Spleen (tissue), 11 donors: ENCODE data around the gene JAZF1. TPM values are rescaled to one million over a fixed set of nuclear protein-coding genes. Genes with fewer than 3 reads are reported as not detected.
"Not testable (repeated sequence)": the region's sequence is repeated elsewhere in the genome, so short reads cannot be mapped to it uniquely, and the experiment has no call there.

ENCODE experiments used
- DNase-seq: peaks from one replicate; pipeline ENCODE4 v3.0.0-alpha.2; 2020
- H3K27ac ChIP-seq, 8 donors: fragments of 200-600 bp; sonication (generic) in 7 of 8; 1 replicate in 4 of 8; 2 replicates in 4 of 8; pipeline versions ENCODE4 v1.5.0 to v1.8.0; 2016 to 2021; ENCODE audit warnings: inconsistent platforms in 4 of 8, mild to moderate bottlenecking in 4 of 8, moderate library complexity in 1 of 8
- H3K27me3 ChIP-seq, 7 donors: fragments of 200-600 bp; sonication (generic) in 6 of 7; replicated peaks in 1 of 7; 1 replicate in 4 of 7; 2 replicates in 3 of 7; pipeline versions ENCODE4 v1.5.0 to v1.8.0; 2016 to 2021; ENCODE audit warnings: inconsistent platforms in 3 of 7, mild to moderate bottlenecking in 1 of 7
- H3K36me3 ChIP-seq, 6 donors: fragments of 200-600 bp; sonication (generic) in 5 of 6; 1 replicate in 4 of 6; 2 replicates in 2 of 6; pipeline versions ENCODE4 v1.5.0 to v1.8.0; 2016 to 2021; ENCODE audit warnings: inconsistent platforms in 2 of 6
- H3K4me1 ChIP-seq, 6 donors: fragments of 200-600 bp; sonication (generic) in 5 of 6; 1 replicate in 3 of 6; 2 replicates in 3 of 6; pipeline versions ENCODE4 v1.5.0 to v1.8.0; 2016 to 2021; ENCODE audit warnings: inconsistent platforms in 3 of 6
- H3K4me3 ChIP-seq, 8 donors: fragments of 200-600 bp; sonication (generic) in 7 of 8; 1 replicate in 4 of 8; 2 replicates in 4 of 8; pipeline versions ENCODE4 v1.5.0 to v1.8.0; 2016 to 2021; ENCODE audit warnings: inconsistent platforms in 4 of 8, mild to moderate bottlenecking in 4 of 8, moderate library complexity in 2 of 8
- H3K9me3 ChIP-seq, 8 donors: fragments of 200-600 bp; sonication (generic) in 7 of 8; 1 replicate in 4 of 8; 2 replicates in 4 of 8; pipeline versions ENCODE4 v1.5.0 to v1.8.0; 2016 to 2021; ENCODE audit warnings: inconsistent platforms in 4 of 8
- CTCF ChIP-seq, 11 experiments: fragments of 200-600 bp in 7 of 11; fragments of 450-650 bp in 4 of 11; sonication (generic) in 4 of 11; IDR thresholded peaks in 8 of 11; conservative IDR thresholded peaks in 3 of 11; 1 replicate in 7 of 11; 2 replicates in 4 of 11; pipeline versions ENCODE4 v1.4.0 to v1.8.0; 2016 to 2021; ENCODE audit warnings: antibody characterized with exemption in 11 of 11, inconsistent platforms in 4 of 11, mild to moderate bottlenecking in 1 of 11
- POLR2A ChIP-seq, 3 donors: fragments of 450-650 bp; IDR thresholded peaks; one replicate each; pipeline ENCODE4 v1.5.1; 2017; ENCODE audit warnings: antibody characterized with exemption in 3 of 3, mild to moderate bottlenecking in 1 of 3
- POLR2AphosphoS5 ChIP-seq, 3 donors: sonication (generic); formaldehyde crosslinking; IDR thresholded peaks; one replicate each; pipeline ENCODE4 v1.5.1; 2017; ENCODE audit warnings: antibody characterized with exemption in 3 of 3
- WGBS, 5 donors: extraction: QIAGEN DNeasy Blood & Tissue Kit in 3 of 5; methylation state at CpG; one replicate each; pipeline versions ENCODE4 v1.1.5 to v1.1.7; 2013 to 2018; 5-methylcytosine and 5-hydroxymethylcytosine counted together
- intact Hi-C: fragments of 100-400 bp; cut with DNase I; formaldehyde crosslinking; loops from one replicate; pipeline ENCODE4 v1.15.0; 2023; ENCODE audit warnings: low total_unique reads
- polyA plus RNA-seq, 3 donors: library from polyadenylated mRNA; stranded (reverse); fragments of 200-250 nt; gene quantifications; one replicate each; pipeline ENCODE4 v1.2.1, GENCODE V29; 2013
- total RNA-seq, 7 donors: library from RNA; depleted of rRNA in 3 of 7; stranded (reverse); fragments of >200 nt in 3 of 7; fragmentation: NEBNext Ultra II Directional in 4 of 7; extraction: Animal tissue kit (Norgen Biotek cat#: 25700) in 4 of 7; gene quantifications; one replicate each; pipeline versions ENCODE4 v1.1.0 to v1.2.1, GENCODE V29; 2016 to 2021
- donor health status: healthy with polysubstance abuse.
- donor health status: DM: no; HTN: no; CAD: no; lungs with moderate emphysema.
- donor health status: DM: no; HTN: no; CAD: no.
- donor health status: Bipolar disorder and iron deficiency.
- donor health status: healthy.
- donor health status: DM: no; HTN: no; CAD: no.
- donor health status: DM: yes; HTN: yes; CAD: no.

The JAZF1 gene
- total and polyA plus RNA-seq, 10 donors, result 13.5 to 33.8 (median 24.7) TPM

GRCh38 chr7:27863880-27864279, 316.7 kb downstream of the JAZF1 start:
- no peak for TF ChIP-seq POLR2A (IDR thresholded peaks at IDR 0.05)
- TF ChIP-seq CTCF (IDR thresholded peaks at IDR 0.05 in 8 of 11, conservative IDR thresholded peaks at IDR 0.05 in 3 of 11), result no peak
- no peak for TF ChIP-seq POLR2AphosphoS5 (IDR thresholded peaks at IDR 0.05)

GRCh38 chr7:27861747-27862146, 318.8 kb downstream of the JAZF1 start:
- TF ChIP-seq POLR2AphosphoS5 (IDR thresholded peaks at IDR 0.05) (no peak), POLR2A (IDR thresholded peaks at IDR 0.05) (no peak), CTCF (IDR thresholded peaks at IDR 0.05 in 8 of 11, conservative IDR thresholded peaks at IDR 0.05 in 3 of 11) (no peak)
- H3K36me3 ChIP-seq, result peaks cover 0 to 37% (median 0%) of the 10 kb centered on the region in 6 donors
- no peak overlapping the region for H3K27ac ChIP-seq
- no peak overlapping the region for H3K4me3 ChIP-seq
- 75 to 93% (median 85%) methylated on average over 3 of the region's 3 CpGs for WGBS, 5 donors
- H3K9me3 ChIP-seq, result peaks cover 0 to 13% (median 5%) of the 10 kb centered on the region in 8 donors
- no peak for DNase-seq
- peaks cover 0 to 4% (median 0%) of the 10 kb centered on the region in 6 donors for H3K4me1 ChIP-seq
- no peaks in the 10 kb centered on the region for H3K27me3 ChIP-seq
- intact Hi-C loops, result no loop called here

More at GRCh38 chr7:27863880-27864279, 316.7 kb downstream of the JAZF1 start:
- no peaks in the 10 kb centered on the region for H3K27me3 ChIP-seq
- no peak overlapping the region for H3K4me3 ChIP-seq
- 94 to 99% (median 94%) methylated on average over 10 to 11 of the region's 11 CpGs for WGBS, 5 donors
- no peak overlapping the region for H3K27ac ChIP-seq
- peaks cover 0 to 5% (median 0%) of the 10 kb centered on the region in 8 donors for H3K9me3 ChIP-seq
- DNase-seq, result no peak
- H3K4me1 ChIP-seq, result peaks cover 0 to 12% (median 2%) of the 10 kb centered on the region in 6 donors
- H3K36me3 ChIP-seq, result peaks cover 0 to 50% (median 0%) of the 10 kb centered on the region in 6 donors
- intact Hi-C loops, result no loop called here

- intact Hi-C loops, result no loop called here
- no peak overlapping the region for H3K27ac ChIP-seq
- H3K27me3 ChIP-seq, result no peaks in the 10 kb centered on the region
- no peak for DNase-seq
- WGBS, 5 donors, result 64 to 82% (median 73%) methylated on average over 6 of the region's 6 CpGs
- peaks cover 0 to 4% (median 0%) of the 10 kb centered on the region in 6 donors for H3K4me1 ChIP-seq
- no peak overlapping the region for H3K4me3 ChIP-seq
- H3K9me3 ChIP-seq, result peaks cover 0 to 18% (median 5%) of the 10 kb centered on the region in 8 donors
- TF ChIP-seq POLR2A (IDR thresholded peaks at IDR 0.05) (no peak), CTCF (IDR thresholded peaks at IDR 0.05 in 8 of 11, conservative IDR thresholded peaks at IDR 0.05 in 3 of 11) (no peak), POLR2AphosphoS5 (IDR thresholded peaks at IDR 0.05) (no peak)
- peaks cover 0 to 39% (median 0%) of the 10 kb centered on the region in 6 donors for H3K36me3 ChIP-seq
Measured at GRCh38 chr7:27860800-27861199, 319.8 kb downstream of the JAZF1 start.

- H3K27me3 ChIP-seq, DNase-seq, H3K27ac ChIP-seq, H3K4me1 ChIP-seq, intact Hi-C loops, H3K4me3 ChIP-seq: not testable (repeated sequence)
- peak in 2 of 3 donors; percentile 5 to 7 for TF ChIP-seq POLR2AphosphoS5 (IDR thresholded peaks at IDR 0.05)
- 83 to 93% (median 90%) methylated on average over 19 to 28 of the region's 28 CpGs for WGBS, 5 donors
- Histone ChIP-seq H3K36me3 (peaks cover 0 to 18% (median 0%) of the 10 kb centered on the region in 6 donors), H3K9me3 (peaks cover 0 to 20% (median 5%) of the 10 kb centered on the region in 8 donors)
Measured at GRCh38 chr7:27856703-27857485, 323.7 kb downstream of the JAZF1 start.
